HEK293 (cell line): ENCODE data around the gene UFD1.

Source experiments
- CTCF ChIA-PET: fragments of 350-600 bp; formaldehyde crosslinking; extraction: SDS; loops from one replicate; lab custom pipeline; 2021; ENCODE audit warnings: antibody characterized with exemption; lab: Yijun Ruan, JAX
- POLR2A ChIA-PET: fragments of 300-600 bp; formaldehyde crosslinking; extraction: SDS; loops from one replicate; lab custom pipeline; 2020; ENCODE audit warnings: antibody characterized with exemption, inconsistent platforms; lab: Yijun Ruan, JAX
- H3K27ac ChIP-seq: fragments of 200-500 bp; sonication (Bioruptor generic); 2 replicates; pipeline ENCODE4 v1.5.1; 2014; ENCODE audit warnings: low read depth, low read length, control low read depth, inconsistent platforms; ENCODE audit errors: extremely low read depth
- H3K36me3 ChIP-seq, 2 experiments: fragments of 200-500 bp in 1 of 2; sonication (Bioruptor generic) in 1 of 2; 1 replicate in 1 of 2; 2 replicates in 1 of 2; pipeline ENCODE4 v1.5.1; 2014 to 2017; ENCODE audit warnings: inconsistent platforms in 2 of 2, low read length in 2 of 2; ENCODE audit not compliant: control insufficient read depth in 2 of 2, insufficient read depth in 1 of 2
- H3K4me1 ChIP-seq: fragments of 200-500 bp; sonication (Bioruptor generic); 2 replicates; pipeline ENCODE4 v1.5.1; 2014; ENCODE audit warnings: mild to moderate bottlenecking, low read length, inconsistent platforms; ENCODE audit not compliant: control insufficient read depth, insufficient read depth
- H3K4me3 ChIP-seq: 2 replicates; pipeline ENCODE4 v1.5.1; 2011; ENCODE audit warnings: low read depth, mild to moderate bottlenecking, control low read depth, low read length, moderate library complexity
- H3K9me3 ChIP-seq: fragments of 200-500 bp; sonication (Bioruptor generic); 2 replicates; pipeline ENCODE4 v1.5.1; 2014; ENCODE audit warnings: low read depth, low read length, inconsistent platforms; ENCODE audit not compliant: control insufficient read depth, insufficient read depth
- AEBP2 ChIP-seq: fragments of 450-650 bp; formaldehyde crosslinking; IDR thresholded peaks from 2 replicates; pipeline ENCODE4 v1.5.1; 2016; ENCODE audit warnings: missing biosample characterization, missing genetic modification characterization, borderline replicate concordance
- ELK4 ChIP-seq: IDR thresholded peaks from 2 replicates; pipeline ENCODE4 v1.6.1; 2011; ENCODE audit warnings: mild to moderate bottlenecking, low read depth, low read length, borderline replicate concordance
- GLI2 ChIP-seq: fragments of 450-650 bp; formaldehyde crosslinking; IDR thresholded peaks from 2 replicates; pipeline ENCODE4; 2017; ENCODE audit warnings: missing biosample characterization, missing genetic modification characterization, low read depth, borderline replicate concordance
- KLF1 ChIP-seq: fragments of 450-650 bp; formaldehyde crosslinking; IDR thresholded peaks from 2 replicates; pipeline ENCODE4 v1.5.1; 2016; ENCODE audit warnings: missing biosample characterization, missing genetic modification characterization
- KLF10 ChIP-seq: fragments of 450-650 bp; IDR thresholded peaks from 2 replicates; pipeline ENCODE4 v1.5.1; 2018; ENCODE audit warnings: missing biosample characterization, mild to moderate bottlenecking, missing genetic modification characterization
- PRDM1 ChIP-seq: fragments of 450-650 bp; formaldehyde crosslinking; IDR thresholded peaks from 2 replicates; pipeline ENCODE4; 2016; ENCODE audit warnings: missing biosample characterization, missing genetic modification characterization
- SCRT1 ChIP-seq: fragments of 450-650 bp; formaldehyde crosslinking; IDR thresholded peaks from 2 replicates; pipeline ENCODE4 v1.5.1; 2016; ENCODE audit warnings: missing biosample characterization, missing genetic modification characterization, borderline replicate concordance
- SCRT2 ChIP-seq: fragments of 450-650 bp; formaldehyde crosslinking; IDR thresholded peaks from 2 replicates; pipeline ENCODE4 v1.5.1; 2016; ENCODE audit warnings: missing biosample characterization, missing genetic modification characterization
- TCF7L2 ChIP-seq: IDR thresholded peaks from 2 replicates; pipeline ENCODE4 v1.6.1; 2011; ENCODE audit warnings: low read depth, mild to moderate bottlenecking, inconsistent platforms, low read length, moderate library complexity, borderline replicate concordance
- TRIM28 ChIP-seq: IDR thresholded peaks from 2 replicates; pipeline ENCODE4 v1.6.1; 2011; ENCODE audit warnings: low read length, control low read depth, borderline replicate concordance
- WT1 ChIP-seq: fragments of 450-650 bp; formaldehyde crosslinking; IDR thresholded peaks from 2 replicates; pipeline ENCODE4 v1.5.1; 2016; ENCODE audit warnings: missing biosample characterization, missing genetic modification characterization
- ZNF239 ChIP-seq: fragments of 450-650 bp; formaldehyde crosslinking; IDR thresholded peaks from 2 replicates; pipeline ENCODE4 v1.5.1; 2016; ENCODE audit warnings: missing biosample characterization, missing genetic modification characterization
- ZNF335 ChIP-seq: fragments of 450-650 bp; formaldehyde crosslinking; conservative IDR thresholded peaks from 2 replicates; pipeline ENCODE4 v1.5.1; 2016; ENCODE audit warnings: missing biosample characterization, missing genetic modification characterization
- ZNF341 ChIP-seq: fragments of 450-650 bp; formaldehyde crosslinking; IDR thresholded peaks from 2 replicates; pipeline ENCODE4; 2016; ENCODE audit warnings: low read depth, missing biosample characterization, missing genetic modification characterization
- ZNF362 ChIP-seq: fragments of 450-650 bp; formaldehyde crosslinking; IDR thresholded peaks from 2 replicates; pipeline ENCODE4 v1.5.1; 2016; ENCODE audit warnings: missing biosample characterization, missing genetic modification characterization
- ZNF473 ChIP-seq: fragments of 450-650 bp; formaldehyde crosslinking; IDR thresholded peaks from 2 replicates; pipeline ENCODE4 v1.5.1; 2017; ENCODE audit warnings: missing biosample characterization, missing genetic modification characterization
- ZNF510 ChIP-seq: fragments of 450-650 bp; formaldehyde crosslinking; IDR thresholded peaks from 2 replicates; pipeline ENCODE4 v1.5.1; 2018; ENCODE audit warnings: mild to moderate bottlenecking, missing genetic modification characterization, missing biosample characterization; ENCODE audit not compliant: insufficient replicate concordance
- ZNF514 ChIP-seq: fragments of 450-650 bp; formaldehyde crosslinking; IDR thresholded peaks from 2 replicates; pipeline ENCODE4 v1.5.1; 2016; ENCODE audit warnings: missing biosample characterization, missing genetic modification characterization
- ZNF561 ChIP-seq: fragments of 450-650 bp; IDR thresholded peaks from 2 replicates; pipeline ENCODE4 v1.5.1; 2018; ENCODE audit warnings: missing biosample characterization, missing genetic modification characterization, borderline replicate concordance
- ZNF585B ChIP-seq: fragments of 450-650 bp; formaldehyde crosslinking; IDR thresholded peaks from 2 replicates; pipeline ENCODE4 v1.5.1; 2016; ENCODE audit warnings: missing biosample characterization, missing genetic modification characterization
- ZNF596 ChIP-seq: fragments of 450-650 bp; IDR thresholded peaks from 2 replicates; pipeline ENCODE4 v1.5.0; 2018; ENCODE audit warnings: missing biosample characterization, mild to moderate bottlenecking, missing genetic modification characterization, moderate library complexity
- ZNF600 ChIP-seq: fragments of 450-650 bp; formaldehyde crosslinking; IDR thresholded peaks from 2 replicates; pipeline ENCODE4 v1.5.1; 2016; ENCODE audit warnings: missing biosample characterization, missing genetic modification characterization
- ZNF621 ChIP-seq: fragments of 450-650 bp; formaldehyde crosslinking; IDR thresholded peaks from 2 replicates; pipeline ENCODE4 v1.5.1; 2017; ENCODE audit warnings: missing biosample characterization, missing genetic modification characterization
- ZNF623 ChIP-seq: fragments of 450-650 bp; formaldehyde crosslinking; IDR thresholded peaks from 2 replicates; pipeline ENCODE4 v1.5.1; 2016; ENCODE audit warnings: missing biosample characterization, missing genetic modification characterization
- ZNF624 ChIP-seq: fragments of 450-650 bp; formaldehyde crosslinking; IDR thresholded peaks from 2 replicates; pipeline ENCODE4 v1.5.1; 2017; ENCODE audit warnings: missing biosample characterization, missing genetic modification characterization
- ZNF654 ChIP-seq: fragments of 450-650 bp; formaldehyde crosslinking; IDR thresholded peaks from 2 replicates; pipeline ENCODE4 v1.5.1; 2016; ENCODE audit warnings: low read depth, missing biosample characterization, missing genetic modification characterization
- ZNF664 ChIP-seq: fragments of 450-650 bp; formaldehyde crosslinking; IDR thresholded peaks from 2 replicates; pipeline ENCODE4 v1.5.1; 2016; ENCODE audit warnings: missing biosample characterization, missing genetic modification characterization
- ZNF677 ChIP-seq: fragments of 450-650 bp; IDR thresholded peaks from 2 replicates; pipeline ENCODE4 v1.5.0; 2018; ENCODE audit warnings: missing biosample characterization, mild to moderate bottlenecking, missing genetic modification characterization, moderate library complexity
- ZNF777 ChIP-seq: fragments of 450-650 bp; formaldehyde crosslinking; IDR thresholded peaks from 2 replicates; pipeline ENCODE4 v1.5.1; 2017; ENCODE audit warnings: missing biosample characterization, missing genetic modification characterization, borderline replicate concordance
- ZSCAN18 ChIP-seq: fragments of 450-650 bp; formaldehyde crosslinking; IDR thresholded peaks from 2 replicates; pipeline ENCODE4 v1.5.1; 2016; ENCODE audit warnings: missing biosample characterization, missing genetic modification characterization

The UFD1 gene

GRCh38 chr22:19478045-19478900 lies 720 bp downstream of the UFD1 start:
- peak overlapping the region; percentile 86 for H3K27ac ChIP-seq

DNA sequence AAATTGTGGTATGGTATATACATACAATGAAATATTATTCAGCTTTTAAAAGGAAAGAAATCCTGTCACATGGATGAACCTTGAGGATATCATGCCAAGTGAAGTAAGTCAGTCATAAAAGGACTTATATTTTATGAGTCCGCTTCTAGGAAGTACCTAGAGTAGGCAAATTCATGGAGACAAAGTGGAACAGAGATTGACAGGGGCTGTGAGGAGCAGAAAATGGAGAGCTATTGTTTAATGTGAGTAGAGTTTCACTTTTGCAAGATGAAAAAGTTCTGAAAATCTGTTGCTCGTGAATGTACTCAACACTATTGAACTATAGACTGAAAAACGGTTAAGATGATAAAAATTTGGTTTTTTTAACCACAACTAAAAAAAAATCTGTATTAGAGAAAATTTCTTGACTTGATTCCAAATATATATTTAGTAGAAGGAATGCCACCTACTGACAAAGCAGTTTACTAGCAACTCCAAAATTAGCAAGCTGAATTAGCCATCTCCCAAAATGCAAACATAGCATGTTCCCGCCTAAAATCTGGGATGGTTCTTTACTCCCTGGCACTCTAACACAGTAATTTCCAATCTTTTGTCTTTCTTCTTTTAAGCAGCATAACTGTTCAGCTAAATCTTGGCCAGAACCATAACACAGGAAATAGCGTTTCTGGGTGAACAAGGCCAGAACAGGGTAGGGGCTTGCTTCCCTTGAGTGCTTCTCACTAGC lies 1.5 kb downstream of the UFD1 start:
- peaks cover 0 to 47% of the 10 kb centered on the region in 2 experiments; a peak in 2 of 3 replicates for H3K36me3 ChIP-seq
- TF ChIP-seq SCRT1 (no peak), ZNF561 (tag by site-specific recombination) (no peak), GLI2 (tag by site-specific recombination) (no peak), TRIM28 (no peak), WT1 (tag by site-specific recombination) (no peak), ZNF514 (tag by site-specific recombination) (no peak), ZNF677 (tag by site-specific recombination) (no peak), ZNF239 (tag by site-specific recombination) (no peak), ZNF664 (0 out of 2 replicates have a peak, but pooled peaks have one; percentile 14), ZNF585B (tag by site-specific recombination) (no peak), KLF1 (no peak), ZNF341 (no peak), ZNF596 (tag by site-specific recombination) (no peak), ZNF623 (tag by site-specific recombination) (no peak), ELK4 (no peak), KLF10 (tag by site-specific recombination) (no peak), ZNF510 (tag by site-specific recombination) (no peak), ZNF473 (tag by site-specific recombination) (no peak), PRDM1 (tag by site-specific recombination) (peak; percentile 11; the same call in 1 of the 2 replicates), ZNF600 (tag by site-specific recombination) (no peak), AEBP2 (tag by site-specific recombination) (no peak), ZNF362 (tag by site-specific recombination) (0 out of 2 replicates have a peak, but pooled peaks have one; percentile 33), ZSCAN18 (tag by site-specific recombination) (no peak), ZNF654 (tag by site-specific recombination) (peak; percentile 42; the same call in 1 of the 2 replicates), ZNF624 (tag by site-specific recombination) (no peak)

More at GRCh38 chr22:19478045-19478900, 720 bp downstream of the UFD1 start:
- H3K4me1 ChIP-seq, result no peaks in the 10 kb centered on the region
- H3K4me3 ChIP-seq, result peak overlapping the region; percentile 77
- TF ChIP-seq SCRT1, result peak; percentile 90
- no peak for TF ChIP-seq ZNF777 (tag by site-specific recombination)
- TF ChIP-seq SCRT2, result peak; percentile 99
- TF ChIP-seq TCF7L2, result no peak
- peak; percentile 57 for TF ChIP-seq ZNF335 (tag by site-specific recombination)
- no peak for TF ChIP-seq ZNF621 (tag by site-specific recombination)
- TF ChIP-seq ZNF596 (tag by site-specific recombination), result no peak
- TF ChIP-seq, all 188 proteins: peak for 3
- H3K36me3 ChIP-seq, result peaks cover 2 to 47% of the 10 kb centered on the region in 2 experiments
- H3K9me3 ChIP-seq, result no peaks in the 10 kb centered on the region
- POLR2A ChIA-PET, result interaction anchor here (1.7 to 3.4 kb wide), 2 partner anchors 31 to 299 kb away, joined by 3 to 20 read pairs; partner anchors contain the start of genes C22orf39 and SLC25A1
- CTCF ChIA-PET, result interaction anchor here (0.6 to 4.6 kb wide), 12 partner anchors 10 to 716 kb away, joined by 3 to 31 read pairs (median 3); partner anchors contain the start of genes C22orf39 and ESS2

More for the DNA sequence above, 1.5 kb downstream of the UFD1 start:
- no peak overlapping the region for H3K27ac ChIP-seq
- POLR2A ChIA-PET, result interaction anchor here (1.7 to 3.4 kb wide), 2 partner anchors 30 to 299 kb away, joined by 3 to 20 read pairs; partner anchors contain the start of genes C22orf39 and SLC25A1
- CTCF ChIA-PET, result interaction anchor here (0.5 to 4.6 kb wide), 10 partner anchors 9 to 717 kb away, joined by 3 to 31 read pairs (median 4); no protein-coding TSS in a partner anchor
- H3K4me1 ChIP-seq, result no peaks in the 10 kb centered on the region
- H3K4me3 ChIP-seq, result peak overlapping the region; percentile 77
- no peaks in the 10 kb centered on the region for H3K9me3 ChIP-seq
